Neural cell (in vitro differentiated cells): ENCODE results near the gene GET4.

Source experiments
- CTCF ChIP-seq: fragments of 450-650 bp; IDR thresholded peaks from 2 replicates; pipeline ENCODE4 v1.5.1; 2014; ENCODE audit warnings: antibody characterized with exemption, mild to moderate bottlenecking, moderate library complexity; ENCODE audit not compliant: poor library complexity, severe bottlenecking
- MXI1 ChIP-seq: fragments of 450-650 bp; conservative IDR thresholded peaks from 2 replicates; pipeline ENCODE4 v1.6.1; 2014; ENCODE audit warnings: antibody characterized with exemption, mild to moderate bottlenecking; ENCODE audit not compliant: poor library complexity, severe bottlenecking
- POLR2AphosphoS5 ChIP-seq: IDR thresholded peaks from 2 replicates; pipeline ENCODE4 v1.6.1; 2012

- TF ChIP-seq CTCF (no peak), MXI1 (no peak), POLR2AphosphoS5 (no peak)
Measured at GRCh38 chr7:856444-857095, 19.8 kb upstream of the GET4 start.
